ENCODE measurements around the gene GUCY2C.

Gene GUCY2C

GRCh38 chr12:14567351-14568162 is 128.8 kb downstream of the GUCY2C start, which contains the start of gene PLBD1:
PLBD1 (minus strand) TSS chr12:14567883; CDS start chr12:14567696, 187 bp downstream.
- DNase-seq: no peak

GRCh38 chr12:14564336-14564959 is 132.0 kb downstream of the GUCY2C start:
- no peak for DNase-seq

GRCh38 chr12:14563046-14563445 is 133.4 kb downstream of the GUCY2C start:
- no peak for DNase-seq
